GM18498 (cell line): ENCODE measurements around the gene CHRNA4.
"Not testable (repeated sequence)": the region's sequence is repeated elsewhere in the genome, so short reads cannot be mapped to it uniquely, and the experiment has no call there.

Experiments
- ATAC-seq: cut with Tn5 transposase; IDR thresholded peaks from one replicate; pipeline ENCODE4 v1.9.1; 2021; ENCODE audit warnings: mild to moderate bottlenecking, moderate library complexity; ENCODE audit not compliant: unreplicated experiment

Gene CHRNA4

DNA sequence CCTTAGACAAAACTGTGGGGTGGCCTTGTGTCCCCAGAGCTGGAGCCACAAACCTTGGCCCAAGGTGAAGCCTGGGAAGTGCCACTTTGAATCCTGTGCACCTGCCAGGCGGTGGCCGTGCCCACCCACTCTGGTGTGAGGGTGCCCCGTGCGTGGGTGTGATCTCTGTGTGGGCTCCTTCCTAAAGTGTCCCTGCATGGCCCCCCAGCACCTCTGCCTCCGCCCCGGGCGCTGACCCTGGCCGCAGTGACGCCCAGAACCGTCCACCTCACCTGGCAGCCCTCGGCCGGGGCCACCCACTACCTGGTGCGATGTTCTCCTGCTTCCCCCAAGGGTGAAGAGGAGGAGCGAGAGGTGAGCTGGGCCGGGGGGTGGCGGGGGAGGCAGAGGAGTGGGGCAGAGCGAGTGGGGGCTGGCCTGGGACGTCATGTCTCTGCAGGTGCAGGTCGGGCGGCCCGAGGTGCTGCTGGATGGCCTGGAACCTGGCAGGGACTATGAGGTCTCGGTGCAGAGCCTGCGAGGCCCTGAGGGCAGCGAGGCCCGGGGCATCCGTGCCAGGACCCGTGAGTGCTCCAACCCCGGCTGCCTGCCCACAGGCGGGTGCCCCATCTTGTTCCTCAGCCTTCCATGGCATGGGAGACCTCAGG lies 49.8 kb downstream of the CHRNA4 start:
- ATAC-seq = no peak

DNA sequence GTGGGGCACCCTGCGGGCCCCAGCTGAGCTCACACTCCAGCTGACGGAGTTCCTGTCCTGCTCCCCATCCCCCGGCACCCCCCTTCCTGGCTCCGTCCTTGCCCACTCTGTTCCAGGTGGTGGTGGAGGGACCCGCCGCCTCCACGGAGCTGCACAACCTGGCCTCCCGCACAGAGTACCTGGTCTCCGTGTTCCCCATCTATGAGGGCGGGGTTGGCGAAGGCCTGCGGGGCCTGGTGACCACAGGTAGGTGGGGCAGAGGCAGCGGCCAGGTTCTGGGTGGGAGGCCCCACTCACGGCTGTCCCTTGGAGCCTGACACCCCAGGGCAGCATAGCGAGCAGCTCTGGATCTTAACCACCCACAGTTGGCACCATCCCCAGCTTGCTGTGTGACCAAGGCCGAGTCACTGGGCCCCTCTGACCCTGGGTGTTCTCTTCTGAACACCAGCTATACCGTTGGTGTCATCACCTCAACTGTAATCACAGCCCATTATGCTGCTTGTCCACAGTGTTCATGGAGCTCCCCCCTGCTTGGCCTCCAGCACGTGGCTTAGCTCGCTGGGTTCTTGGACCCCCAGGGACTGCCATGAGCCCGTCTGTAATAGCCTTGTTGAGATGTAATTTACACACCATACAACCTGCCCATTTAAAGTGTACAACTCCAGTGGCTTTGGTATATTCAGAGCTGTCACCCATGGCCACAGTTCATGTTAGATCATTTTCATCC lies 50.7 kb downstream of the CHRNA4 start:
- no peak for ATAC-seq

GRCh38 chr20:63309261-63310071 lies 51.7 kb downstream of the CHRNA4 start:
- no peak for ATAC-seq

GRCh38 chr20:63308218-63308911 lies 52.8 kb downstream of the CHRNA4 start:
- no peak for ATAC-seq

DNA sequence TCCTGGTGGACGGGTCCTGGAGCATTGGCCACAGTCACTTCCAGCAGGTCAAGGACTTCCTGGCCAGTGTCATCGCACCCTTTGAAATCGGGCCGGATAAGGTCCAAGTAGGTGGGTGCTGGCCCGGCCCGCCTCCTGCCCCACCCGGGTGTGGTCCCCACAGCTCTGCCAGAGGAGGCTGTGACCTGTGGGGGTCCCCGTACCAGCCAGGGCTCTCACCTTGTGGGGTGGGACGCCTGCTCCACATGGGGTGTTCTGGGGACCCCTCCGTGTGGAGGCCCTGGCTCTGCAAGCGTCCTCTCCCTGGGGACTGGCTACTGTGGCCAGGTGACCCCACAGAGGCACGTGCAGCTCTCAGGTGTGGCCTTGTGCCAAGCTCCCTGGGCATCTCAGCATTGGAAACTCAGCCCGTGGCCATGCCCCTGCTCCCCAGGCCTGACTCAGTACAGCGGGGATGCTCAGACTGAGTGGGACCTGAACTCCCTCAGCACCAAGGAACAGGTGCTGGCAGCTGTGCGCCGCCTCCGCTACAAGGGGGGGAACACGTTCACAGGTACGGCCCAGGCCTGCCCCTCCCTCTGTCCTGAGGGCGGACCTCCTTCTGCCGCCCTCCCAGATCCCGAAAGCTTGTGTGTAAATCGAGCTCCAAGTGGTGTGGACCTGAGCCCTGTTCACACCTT lies 53.5 kb downstream of the CHRNA4 start:
- ATAC-seq = no peak

DNA sequence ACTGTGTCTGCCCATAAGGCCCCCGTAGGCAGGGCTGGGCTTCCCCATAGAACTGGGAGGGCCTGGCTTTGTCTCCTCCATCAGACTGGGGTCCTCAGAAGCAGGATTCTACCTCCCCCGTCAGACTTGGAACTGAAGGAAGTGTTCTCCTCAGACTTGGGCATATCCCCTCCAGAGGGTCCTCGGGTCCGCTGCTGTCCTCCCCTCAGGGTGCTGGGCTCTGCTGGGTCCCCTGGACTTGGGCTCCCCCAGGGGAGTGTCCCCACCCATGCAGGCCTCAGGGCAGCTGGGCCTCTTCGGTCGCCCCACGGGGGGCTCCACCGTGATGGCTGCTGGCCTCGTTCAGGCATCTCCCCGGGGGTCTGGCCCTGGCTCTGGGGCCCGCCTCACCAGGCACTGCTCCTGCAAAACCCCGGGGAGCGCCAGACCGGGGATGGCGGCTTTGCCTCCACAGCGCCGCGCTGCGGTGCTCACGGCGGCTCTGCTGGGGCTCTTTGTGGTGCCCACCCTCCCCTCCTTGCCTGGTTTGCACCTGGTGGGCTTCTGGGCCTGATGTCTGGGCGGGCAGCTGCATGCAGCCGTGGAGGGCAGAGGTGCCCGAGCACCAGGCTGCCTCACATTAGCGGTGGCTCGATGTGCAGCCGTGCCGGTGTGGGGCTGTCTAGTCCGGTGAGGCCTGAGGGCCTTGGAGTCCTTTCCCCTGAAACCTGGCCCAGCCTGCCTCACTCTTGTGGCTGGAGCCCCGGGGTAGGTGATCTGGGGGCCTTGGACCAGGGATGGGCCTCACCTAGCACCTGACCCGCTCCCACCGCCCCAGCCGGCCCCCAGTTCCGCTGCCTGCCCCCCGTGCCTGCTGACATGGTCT lies 54.2 kb downstream of the CHRNA4 start:
- no peak for ATAC-seq

DNA sequence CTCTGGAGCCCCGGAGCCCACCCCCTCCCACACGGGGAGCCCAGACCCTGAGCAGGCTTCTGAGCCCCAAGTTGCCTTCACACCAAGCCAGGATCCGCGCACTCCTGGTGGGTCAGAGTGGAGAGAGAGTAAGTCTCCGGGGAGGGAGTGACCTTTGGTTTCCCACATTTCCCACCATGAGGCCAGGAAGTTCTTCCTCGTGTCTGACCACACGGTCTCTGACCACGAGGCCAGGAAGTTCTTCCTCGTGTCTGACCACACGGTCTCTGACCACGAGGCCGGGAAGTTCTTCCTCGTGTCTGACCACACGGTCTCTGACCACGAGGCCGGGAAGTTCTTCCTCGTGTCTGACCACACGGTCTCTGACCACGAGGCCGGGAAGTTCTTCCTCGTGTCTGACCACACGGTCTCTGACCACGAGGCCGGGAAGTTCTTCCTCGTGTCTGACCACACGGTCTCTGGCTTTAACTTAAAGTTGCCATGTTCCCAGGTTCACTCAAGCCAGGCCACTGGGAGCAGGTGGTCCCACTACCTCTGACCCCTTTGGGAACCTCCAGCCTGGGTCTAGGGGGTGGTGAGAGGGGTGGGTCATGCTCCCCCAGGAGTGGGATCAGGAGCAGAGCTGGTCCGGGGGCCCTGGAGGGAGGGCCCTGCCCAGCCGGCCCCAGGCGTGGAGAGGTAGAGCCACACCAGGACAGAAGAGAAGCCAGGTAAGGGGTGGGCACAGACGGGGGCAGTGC lies 55.0 kb downstream of the CHRNA4 start:
- ATAC-seq = not testable (repeated sequence)

DNA sequence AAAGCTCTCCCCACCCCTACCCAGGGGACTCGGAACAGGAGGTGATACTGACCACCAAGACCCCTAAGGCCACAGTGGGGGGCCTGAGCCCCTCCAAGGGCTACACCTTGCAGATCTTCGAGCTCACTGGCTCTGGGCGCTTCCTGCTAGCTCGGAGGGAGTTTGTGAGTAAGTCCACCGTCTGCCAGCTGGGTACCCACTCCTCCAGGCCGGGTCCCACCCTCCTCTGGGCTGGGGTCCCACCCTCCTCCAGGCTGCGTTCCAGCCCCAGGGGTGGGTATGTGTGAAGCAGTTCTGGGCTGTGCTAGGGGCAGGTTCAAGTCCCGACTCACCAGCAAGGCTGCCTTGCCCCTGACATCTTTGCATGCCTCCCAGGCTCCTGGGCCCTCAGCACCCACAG lies 55.8 kb downstream of the CHRNA4 start:
- ATAC-seq = no peak

DNA sequence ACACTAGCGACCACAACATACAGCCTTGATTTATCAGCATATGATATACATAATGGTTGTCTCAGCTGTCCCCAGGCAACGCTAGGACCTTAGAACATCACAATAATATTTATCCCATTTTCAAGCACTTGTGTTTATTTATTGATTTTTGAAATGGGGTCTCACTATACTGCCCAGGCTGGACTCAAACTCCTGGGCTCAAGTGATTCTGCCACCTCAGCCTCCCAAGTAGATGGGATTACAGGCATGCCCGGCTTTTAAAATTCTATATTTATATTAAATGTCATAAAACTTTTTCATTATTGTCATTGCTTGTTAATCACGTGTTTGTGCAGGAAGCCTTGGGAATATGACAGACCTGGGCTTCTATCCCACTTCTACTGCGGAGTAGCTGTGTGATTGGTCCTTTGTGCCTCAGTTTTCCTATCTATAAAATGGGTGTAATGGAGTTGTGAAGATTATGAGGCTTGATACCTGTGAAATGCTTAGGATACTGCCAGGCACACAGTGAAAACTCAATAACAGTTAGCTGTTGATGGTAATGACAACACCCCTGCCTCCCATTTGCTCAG lies 58.0 kb downstream of the CHRNA4 start:
- no peak for ATAC-seq

DNA sequence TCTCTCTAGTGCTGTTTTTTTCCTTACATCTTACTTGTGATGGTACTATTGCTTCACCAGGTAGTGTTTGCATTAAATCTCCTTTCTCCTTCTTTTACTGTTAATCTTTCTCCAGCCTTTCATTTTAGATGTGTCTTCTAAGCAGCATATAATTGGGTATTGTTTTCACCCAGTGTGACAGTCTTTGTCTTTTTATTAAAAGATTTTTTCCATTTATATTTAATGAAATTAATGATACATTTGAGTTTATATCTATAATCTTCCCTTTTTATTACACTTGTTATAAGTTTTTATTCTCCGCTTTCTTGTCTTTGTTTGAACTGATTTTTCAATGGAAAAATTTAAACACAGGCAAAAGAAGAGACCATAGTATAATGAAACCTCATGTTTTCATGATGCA lies 59.5 kb downstream of the CHRNA4 start:
- ATAC-seq = no peak

GRCh38 chr20:63298731-63299312 lies 62.3 kb downstream of the CHRNA4 start:
- no peak for ATAC-seq

DNA sequence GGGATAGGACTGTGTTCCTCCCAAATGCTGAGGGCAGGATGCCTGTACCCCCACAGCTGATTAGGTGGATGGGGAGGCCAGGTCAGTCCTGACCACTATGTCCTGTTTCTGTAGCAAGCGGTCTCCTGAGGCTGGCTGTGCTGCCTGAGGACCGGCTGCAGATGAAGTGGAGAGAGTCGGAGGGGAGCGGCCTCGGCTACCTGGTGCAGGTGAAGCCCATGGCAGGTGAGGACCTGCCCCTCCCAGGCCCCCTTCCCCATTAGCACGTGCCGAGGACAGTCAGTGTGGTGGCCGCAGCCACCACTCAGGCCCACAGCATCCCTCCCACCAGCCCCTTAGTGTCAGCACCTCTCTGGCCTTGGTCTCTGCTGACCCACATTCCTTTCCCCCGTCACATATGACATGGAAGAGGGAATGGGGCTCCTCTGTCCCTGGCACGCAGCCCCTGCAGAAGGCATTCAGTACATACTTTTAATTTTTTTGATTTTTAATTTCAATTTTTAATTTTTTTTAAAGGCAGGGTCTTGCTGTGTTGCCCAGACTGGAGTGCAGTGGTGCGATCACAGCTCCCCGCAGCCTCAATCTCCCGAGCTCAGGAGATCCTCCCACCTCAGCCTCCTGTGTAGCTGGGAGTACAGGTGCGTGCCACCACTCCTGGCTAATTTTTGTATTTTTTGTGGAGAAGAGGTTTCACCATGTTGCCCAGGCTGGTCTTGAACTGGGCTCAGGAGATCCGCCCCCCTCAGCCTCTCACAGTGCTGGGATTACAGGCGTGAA lies 63.2 kb downstream of the CHRNA4 start:
- no peak for ATAC-seq

DNA sequence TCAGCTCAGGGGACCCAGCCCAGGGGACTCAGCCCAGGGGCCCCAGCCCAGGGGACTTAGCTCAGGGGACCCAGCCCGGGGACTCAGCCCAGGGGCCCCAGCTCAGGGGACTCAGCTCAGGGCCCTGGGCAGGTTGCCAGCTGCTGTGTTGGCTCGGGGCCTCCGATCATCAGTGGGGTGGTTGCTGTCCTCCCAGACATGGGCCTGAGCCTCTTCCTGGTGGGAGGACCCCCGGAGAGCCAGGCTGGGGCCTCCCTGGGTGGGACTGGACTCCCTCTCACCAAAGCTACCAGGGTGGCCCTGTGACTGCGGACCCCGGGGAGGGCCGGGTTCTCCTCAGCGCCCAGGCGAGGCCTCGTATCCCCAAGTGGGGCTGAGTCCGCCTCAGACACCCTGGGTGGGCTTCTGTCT lies 63.8 kb downstream of the CHRNA4 start:
- ATAC-seq = no peak

DNA sequence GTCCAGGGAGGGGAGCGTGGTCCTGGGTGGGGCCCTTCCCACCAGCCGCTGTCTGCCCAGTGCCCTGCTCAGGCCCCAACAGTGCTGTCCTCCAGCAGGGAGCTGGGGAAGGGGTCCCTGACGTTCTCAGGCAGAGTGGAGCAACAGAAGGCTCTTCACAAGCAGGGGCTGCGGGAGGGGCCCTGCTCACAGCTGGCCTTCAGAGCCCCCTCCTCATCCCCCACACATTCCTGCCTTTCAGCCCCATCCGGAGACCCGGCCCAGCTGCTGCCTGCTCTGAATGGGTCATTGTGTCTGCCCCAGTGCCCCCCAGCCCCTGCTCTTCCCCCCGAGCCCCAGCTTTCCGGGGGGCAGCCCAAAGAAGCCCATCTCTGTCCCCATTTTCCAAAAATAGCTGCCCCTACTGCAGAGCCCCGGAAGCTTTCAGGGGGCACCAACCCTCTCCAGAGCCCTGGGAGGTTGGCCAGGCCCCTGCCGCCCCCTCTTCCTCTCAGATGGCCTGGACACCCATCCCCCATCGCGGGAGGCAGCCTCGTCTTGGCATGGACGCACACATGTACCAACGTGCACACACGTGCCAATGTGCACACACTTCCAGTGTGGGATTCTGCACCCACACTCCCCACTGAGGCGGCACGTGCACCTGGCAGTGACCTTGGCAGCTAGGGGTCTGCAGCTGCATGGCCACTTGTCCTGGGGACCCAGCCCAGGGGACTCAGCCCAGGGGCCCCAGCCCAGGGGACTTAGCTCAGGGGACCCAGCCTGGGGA lies 64.4 kb downstream of the CHRNA4 start:
- ATAC-seq = no peak

DNA sequence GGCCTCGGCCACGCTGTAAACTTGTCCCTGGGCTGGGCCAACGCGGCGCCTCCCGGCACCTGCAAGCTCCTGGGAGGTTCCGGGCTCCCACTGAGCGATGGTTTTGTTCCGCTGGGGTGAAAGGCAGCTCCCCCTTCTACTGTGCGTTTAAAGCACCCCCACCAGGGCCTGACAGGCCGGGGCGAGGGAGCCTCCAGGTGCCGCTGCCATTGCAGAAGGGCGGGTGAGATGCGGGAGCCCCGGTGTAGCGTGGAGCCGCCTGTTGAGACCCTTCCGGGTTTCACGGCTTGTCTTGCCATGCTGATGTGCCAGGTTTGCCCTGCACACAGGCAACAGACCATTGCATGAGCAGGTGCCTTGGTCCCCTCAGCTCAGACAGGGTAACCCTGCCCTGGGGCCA lies 65.3 kb downstream of the CHRNA4 start:
- no peak for ATAC-seq

- ATAC-seq = no peak
Measured at GRCh38 chr20:63295422-63295821, 65.7 kb downstream of the CHRNA4 start.

DNA sequence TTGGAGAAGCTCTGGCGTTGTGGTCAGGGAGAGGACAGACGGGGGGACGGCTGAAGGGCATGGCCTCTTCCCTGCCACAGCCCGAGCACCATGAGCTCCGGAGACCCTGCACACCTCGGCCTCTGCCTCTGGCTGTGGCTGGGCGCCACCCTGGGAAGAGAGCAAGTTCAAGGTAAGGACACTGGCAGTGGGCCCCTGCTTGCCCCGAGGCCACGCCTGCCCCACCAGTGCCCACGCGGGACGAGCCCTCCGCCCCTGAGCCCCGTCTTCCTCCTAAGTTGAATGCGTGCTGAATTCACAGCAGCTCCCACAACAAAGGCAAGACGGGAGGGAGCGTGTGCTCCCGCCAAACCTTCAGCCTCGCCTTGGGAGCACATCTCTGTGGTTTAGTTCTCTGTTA lies 66.1 kb downstream of the CHRNA4 start:
- ATAC-seq = no peak
